ENCODE measurements around the gene TYW1B. TPM values are rescaled to one million over a fixed set of nuclear protein-coding genes. Genes with fewer than 3 reads are reported as not detected.
A peak's percentile ranks its signal among the peaks of the same experiment; 100 is the strongest.
"Not testable (repeated sequence)": the region's sequence is repeated elsewhere in the genome, so short reads cannot be mapped to it uniquely, and the experiment has no call there.

TYW1B gene
- total and polyA plus RNA-seq, 2 of the 4 experiments (the other 2 are of a cell fraction), result 1.0 to 1.8 TPM

DNA sequence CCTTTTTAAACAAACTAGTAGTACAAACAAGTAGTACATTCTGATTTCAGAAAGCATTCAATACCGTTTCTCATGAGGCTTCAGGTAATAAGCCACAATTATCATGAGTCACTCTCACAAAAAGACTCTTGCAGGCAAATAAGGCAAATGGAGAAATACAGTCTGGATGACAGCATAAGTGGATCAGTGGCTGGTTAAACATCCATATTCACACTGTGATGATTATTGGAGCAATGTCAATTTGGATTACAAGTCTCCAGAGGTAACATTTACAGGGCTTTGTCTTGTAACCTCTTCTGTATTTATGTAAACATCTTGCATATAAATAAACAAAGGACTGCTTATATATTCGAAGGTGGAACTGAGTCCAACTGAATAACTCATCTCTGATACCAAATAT is 55.4 kb downstream of the TYW1B start:
- WGBS, 2 experiments (ENCODE audit: extremely low coverage in 2 of 2, insufficient read length in 1 of 2), result no CpG with 5 or more reads among the region's 2 CpGs
- in situ Hi-C loops (cut with MboI; ENCODE audit: low sequenced_read_pairs), result not testable (repeated sequence)

DNA sequence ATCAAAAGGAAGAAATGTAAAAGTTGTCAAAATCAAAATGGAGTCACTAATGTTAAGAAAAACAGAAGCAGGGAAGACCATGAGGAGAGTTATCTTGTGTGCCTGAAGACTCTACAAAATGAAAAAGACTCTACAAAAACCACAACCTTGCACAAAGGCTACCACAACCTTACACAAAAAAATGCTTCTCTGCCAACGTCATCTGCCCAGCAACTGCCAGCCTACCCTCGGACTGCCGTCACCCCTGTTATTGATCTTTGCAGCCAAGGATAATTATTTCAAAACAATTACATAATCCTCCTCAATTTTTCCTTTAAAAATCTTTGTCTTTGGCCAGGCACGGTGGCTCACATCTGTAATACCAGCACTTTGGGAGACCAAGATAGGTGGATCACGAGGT is 61.0 kb downstream of the TYW1B start:
- in situ Hi-C loops (cut with MboI; ENCODE audit: low sequenced_read_pairs); H4K91ac ChIP-seq (ENCODE audit: insufficient read depth, low read depth, low read length); H2BK20ac ChIP-seq (ENCODE audit: low read depth, low read length); intact Hi-C loops (cut with micrococcal nuclease); POLR2A ChIA-PET (ENCODE audit: unreplicated experiment); H3K4me2 ChIP-seq (ENCODE audit: low read depth, low read length); H2AFZ ChIP-seq (replicated peaks; ENCODE audit: low read length, poor library complexity); H4K20me1 ChIP-seq (ENCODE audit: insufficient read depth, low read length); BruUV-seq (replicated peaks); H2BK5ac ChIP-seq (ENCODE audit: low read depth, low read length, poor library complexity, severe bottlenecking); H3K36me3 ChIP-seq (ENCODE audit: control insufficient read depth, insufficient read depth, low read length); H3K79me1 ChIP-seq (ENCODE audit: low read depth in 1 of 2, low read length in 2 of 2); H3K56ac ChIP-seq (ENCODE audit: extremely low read depth, insufficient read depth, low read length); CTCF ChIA-PET; H2BK15ac ChIP-seq (ENCODE audit: low read depth, low read length); DNase-seq; H3K9me3 ChIP-seq (ENCODE audit: control insufficient read depth, insufficient read depth, low read length); H4K5ac ChIP-seq (ENCODE audit: low read depth, low read length); H3K9me1 ChIP-seq (ENCODE audit: insufficient read depth, low read length); H2BK120ac ChIP-seq (ENCODE audit: low read depth, low read length); H2AK9ac ChIP-seq (replicated peaks; ENCODE audit: low read depth, low read length, poor library complexity); H3K14ac ChIP-seq (replicated peaks; ENCODE audit: low read depth, low read length); H3K23ac ChIP-seq (ENCODE audit: low read depth, low read length); H3K18ac ChIP-seq (ENCODE audit: low read depth, low read length); H3K4me3 ChIP-seq (ENCODE audit: insufficient read depth, low read depth, low read length); dilution Hi-C loops (cut with HindIII; ENCODE audit: low sequenced_read_pairs, unreplicated experiment); H3K4ac ChIP-seq (ENCODE audit: low read depth, low read length); ATAC-seq (ENCODE audit: low read depth); H2AK5ac ChIP-seq (ENCODE audit: low read depth, low read length); H3K4me1 ChIP-seq (ENCODE audit: control insufficient read depth, insufficient read depth, low read length); H4K8ac ChIP-seq (ENCODE audit: low read depth in 2 of 2, low read length in 2 of 2); H3K9ac ChIP-seq (ENCODE audit: low read depth, low read length); H3K27me3 ChIP-seq (ENCODE audit: control insufficient read depth, insufficient read depth, low read length); H3K27ac ChIP-seq (ENCODE audit: insufficient read depth, low read length): not testable (repeated sequence)
- WGBS, 2 experiments (ENCODE audit: extremely low coverage in 2 of 2, insufficient read length in 1 of 2), result no CpG with 5 or more reads among the region's 5 CpGs

More for the DNA sequence above, 55.4 kb downstream of the TYW1B start:
- H3K9ac ChIP-seq (ENCODE audit: low read depth, low read length); H3K9me1 ChIP-seq (ENCODE audit: insufficient read depth, low read length); H3K27ac ChIP-seq (ENCODE audit: insufficient read depth, low read length); H3K23ac ChIP-seq (ENCODE audit: low read depth, low read length); dilution Hi-C loops (cut with HindIII; ENCODE audit: low sequenced_read_pairs, unreplicated experiment); H4K20me1 ChIP-seq (ENCODE audit: insufficient read depth, low read length); H3K27me3 ChIP-seq (ENCODE audit: control insufficient read depth, insufficient read depth, low read length); intact Hi-C loops (cut with micrococcal nuclease); H3K79me1 ChIP-seq (ENCODE audit: low read depth in 1 of 2, low read length in 2 of 2); H4K8ac ChIP-seq (ENCODE audit: low read depth in 2 of 2, low read length in 2 of 2); DNase-seq; CTCF ChIA-PET; H2BK120ac ChIP-seq (ENCODE audit: low read depth, low read length); BruUV-seq (replicated peaks); H3K4me2 ChIP-seq (ENCODE audit: low read depth, low read length); H2AFZ ChIP-seq (replicated peaks; ENCODE audit: low read length, poor library complexity); H3K18ac ChIP-seq (ENCODE audit: low read depth, low read length); H2AK9ac ChIP-seq (replicated peaks; ENCODE audit: low read depth, low read length, poor library complexity); H2AK5ac ChIP-seq (ENCODE audit: low read depth, low read length); H3K4ac ChIP-seq (ENCODE audit: low read depth, low read length); POLR2A ChIA-PET (ENCODE audit: unreplicated experiment); H3K4me1 ChIP-seq (ENCODE audit: control insufficient read depth, insufficient read depth, low read length); H2BK20ac ChIP-seq (ENCODE audit: low read depth, low read length); H3K4me3 ChIP-seq (ENCODE audit: insufficient read depth, low read depth, low read length); H3K9me3 ChIP-seq (ENCODE audit: control insufficient read depth, insufficient read depth, low read length); H3K56ac ChIP-seq (ENCODE audit: extremely low read depth, insufficient read depth, low read length); H4K5ac ChIP-seq (ENCODE audit: low read depth, low read length); H2BK5ac ChIP-seq (ENCODE audit: low read depth, low read length, poor library complexity, severe bottlenecking); H3K14ac ChIP-seq (replicated peaks; ENCODE audit: low read depth, low read length); H2BK15ac ChIP-seq (ENCODE audit: low read depth, low read length); H3K36me3 ChIP-seq (ENCODE audit: control insufficient read depth, insufficient read depth, low read length); H4K91ac ChIP-seq (ENCODE audit: insufficient read depth, low read depth, low read length): not testable (repeated sequence)
- peak; percentile 40; the same call in 1 of the 2 replicates for ATAC-seq (ENCODE audit: low read depth)

Data from IMR-90 (cell line).